ENCODE measurements around the gene PHRF1.

PHRF1 gene

GRCh38 chr11:660681-661444 lies 84.6 kb downstream of the PHRF1 start:
- H3K4me3 ChIP-seq (ENCODE audit: low read depth, low read length): no peak overlapping the region
- DNase-seq (ENCODE audit: low read depth, low spot score): no peak
- TF ChIP-seq CTCF (IDR thresholded peaks at IDR 0.05; ENCODE audit: insufficient read depth, low read length, missing control alignments): no peak
- POLR2A ChIA-PET: no interaction called here
- CTCF ChIA-PET: interaction anchor here (0.7 to 2.9 kb wide), 5 partner anchors 10 to 138 kb away, joined by 3 to 22 read pairs (median 4); no protein-coding TSS in a partner anchor
